GM13976 (cell line): Measurements from ENCODE around the gene EPHB4.
A peak's percentile ranks its signal among the peaks of the same experiment; 100 is the strongest.

ENCODE experiments used
- DNase-seq: peaks from one replicate; pipeline ENCODE4 v3.0.0; 2012; ENCODE audit warnings: low spot score
- in situ Hi-C: fragments of 300-500 bp; cut with MboI; formaldehyde crosslinking; loops from one replicate; pipeline ENCODE4 v1.12.0; 2022; ENCODE audit warnings: low sequenced_read_pairs, mixed read lengths, inconsistent platforms; ENCODE audit not compliant: unreplicated experiment
- TF ChIP-seq, protein P1 (sequence below): IDR thresholded peaks from 2 replicates; pipeline ENCODE4 v1.5.1; 2012; ENCODE audit warnings: borderline replicate concordance, mild to moderate bottlenecking; ENCODE audit not compliant: insufficient read depth; ENCODE audit errors: extremely low read depth, missing control alignments, control extremely low read depth

EPHB4 gene

GRCh38 chr7:100759357-100760171 is 67.8 kb downstream of the EPHB4 start:
- no peak for DNase-seq
- TF ChIP-seq, protein P1, sequence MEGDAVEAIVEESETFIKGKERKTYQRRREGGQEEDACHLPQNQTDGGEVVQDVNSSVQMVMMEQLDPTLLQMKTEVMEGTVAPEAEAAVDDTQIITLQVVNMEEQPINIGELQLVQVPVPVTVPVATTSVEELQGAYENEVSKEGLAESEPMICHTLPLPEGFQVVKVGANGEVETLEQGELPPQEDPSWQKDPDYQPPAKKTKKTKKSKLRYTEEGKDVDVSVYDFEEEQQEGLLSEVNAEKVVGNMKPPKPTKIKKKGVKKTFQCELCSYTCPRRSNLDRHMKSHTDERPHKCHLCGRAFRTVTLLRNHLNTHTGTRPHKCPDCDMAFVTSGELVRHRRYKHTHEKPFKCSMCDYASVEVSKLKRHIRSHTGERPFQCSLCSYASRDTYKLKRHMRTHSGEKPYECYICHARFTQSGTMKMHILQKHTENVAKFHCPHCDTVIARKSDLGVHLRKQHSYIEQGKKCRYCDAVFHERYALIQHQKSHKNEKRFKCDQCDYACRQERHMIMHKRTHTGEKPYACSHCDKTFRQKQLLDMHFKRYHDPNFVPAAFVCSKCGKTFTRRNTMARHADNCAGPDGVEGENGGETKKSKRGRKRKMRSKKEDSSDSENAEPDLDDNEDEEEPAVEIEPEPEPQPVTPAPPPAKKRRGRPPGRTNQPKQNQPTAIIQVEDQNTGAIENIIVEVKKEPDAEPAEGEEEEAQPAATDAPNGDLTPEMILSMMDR: no peak
- in situ Hi-C loops: no loop called here

DNA sequence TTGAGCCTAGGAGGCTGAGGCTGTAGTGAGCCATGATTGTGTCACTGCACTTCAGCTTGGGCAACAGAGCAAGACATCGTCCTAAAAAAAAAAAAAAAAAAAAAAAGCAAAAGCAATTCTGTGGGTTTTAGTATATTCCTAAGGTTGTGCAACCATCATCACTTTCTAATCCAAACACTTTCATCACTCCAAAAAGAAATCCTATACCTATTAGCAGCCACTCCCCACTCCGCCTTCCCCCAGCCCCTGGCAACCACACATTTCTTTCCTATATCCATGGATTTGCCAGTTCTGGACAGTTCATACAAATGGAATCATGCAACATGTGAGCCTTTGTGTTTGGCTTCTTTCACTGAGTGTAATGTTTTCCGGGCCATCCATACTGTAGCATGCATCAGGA is 73.6 kb downstream of the EPHB4 start:
- TF ChIP-seq, protein P1: no peak
- DNase-seq: no peak
- in situ Hi-C loops: no loop called here

DNA sequence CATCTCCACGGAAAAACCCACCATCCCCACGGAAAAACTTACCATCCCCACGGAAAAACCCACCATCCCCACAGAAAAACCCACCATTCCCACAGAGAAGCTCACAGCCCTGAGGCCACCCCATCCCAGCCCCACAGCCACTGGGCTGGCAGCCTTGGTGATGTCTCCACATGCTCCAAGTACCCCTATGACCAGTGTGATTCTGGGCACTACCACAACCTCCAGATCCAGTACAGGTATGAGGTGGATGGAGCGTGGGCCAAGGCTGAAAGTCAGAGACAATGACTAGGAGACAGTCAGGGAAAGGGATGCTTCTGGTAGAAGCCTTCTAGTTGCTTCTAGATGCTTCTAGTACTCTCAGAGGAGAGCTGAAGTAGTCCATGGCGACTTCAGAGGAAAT is 74.3 kb downstream of the EPHB4 start:
- in situ Hi-C loops: no loop called here
- peak; percentile 7 for DNase-seq
- TF ChIP-seq, protein P1: no peak
